Activated T-cell treated with anti-CD3 and anti-CD28 coated beads, Interleukin-2, amount 50 U/mL, for 72 hours (primary cell): Measurements from ENCODE around the gene HTR2A. TPM values are rescaled to one million over a fixed set of nuclear protein-coding genes. Genes with fewer than 3 reads are reported as not detected.
A peak's percentile ranks its signal among the peaks of the same experiment; 100 is the strongest.

Source experiments
- ATAC-seq, 2 donors: fragments of 150-1000 bp; cut with Tn5 transposase; replicated peaks in 1 of 2; 2 replicates each; pipeline ENCODE4 v1.10.0; 2021; ENCODE audit warnings: moderate library complexity in 2 of 2, mild to moderate bottlenecking in 1 of 2
- DNase-seq, 2 donors: peaks; one replicate each; pipeline ENCODE4 v3.0.0; 2021 to 2022; ENCODE audit warnings: mixed read lengths in 1 of 2
- H3K27ac Mint-ChIP-seq: one replicate; pipeline ENCODE4 v1.8.0; 2022; ENCODE audit warnings: mild to moderate bottlenecking, moderate library complexity, mixed read lengths
- H3K27me3 Mint-ChIP-seq: one replicate; pipeline ENCODE4 v1.8.0; 2022; ENCODE audit warnings: low read depth, mixed read lengths
- H3K36me3 Mint-ChIP-seq, 2 donors: one replicate each; pipeline ENCODE4 v1.8.0; 2022; ENCODE audit warnings: mixed read lengths in 2 of 2, mild to moderate bottlenecking in 1 of 2; ENCODE audit not compliant: insufficient read depth in 2 of 2
- H3K4me1 Mint-ChIP-seq: one replicate; pipeline ENCODE4 v1.8.0; 2022; ENCODE audit warnings: low read depth, mixed read lengths
- H3K4me3 Mint-ChIP-seq, 2 donors: one replicate each; pipeline ENCODE4 v1.8.0; 2022; ENCODE audit warnings: mild to moderate bottlenecking in 2 of 2, mixed read lengths in 2 of 2, moderate library complexity in 2 of 2
- H3K9me3 Mint-ChIP-seq, 2 donors: one replicate each; pipeline ENCODE4 v1.8.0; 2022; ENCODE audit warnings: mixed read lengths in 2 of 2
- total RNA-seq, 2 donors: library from RNA; stranded (reverse); gene quantifications; one replicate each; pipeline ENCODE4 v1.2.3, GENCODE V29; 2022

HTR2A gene
- total RNA-seq = not detected

DNA sequence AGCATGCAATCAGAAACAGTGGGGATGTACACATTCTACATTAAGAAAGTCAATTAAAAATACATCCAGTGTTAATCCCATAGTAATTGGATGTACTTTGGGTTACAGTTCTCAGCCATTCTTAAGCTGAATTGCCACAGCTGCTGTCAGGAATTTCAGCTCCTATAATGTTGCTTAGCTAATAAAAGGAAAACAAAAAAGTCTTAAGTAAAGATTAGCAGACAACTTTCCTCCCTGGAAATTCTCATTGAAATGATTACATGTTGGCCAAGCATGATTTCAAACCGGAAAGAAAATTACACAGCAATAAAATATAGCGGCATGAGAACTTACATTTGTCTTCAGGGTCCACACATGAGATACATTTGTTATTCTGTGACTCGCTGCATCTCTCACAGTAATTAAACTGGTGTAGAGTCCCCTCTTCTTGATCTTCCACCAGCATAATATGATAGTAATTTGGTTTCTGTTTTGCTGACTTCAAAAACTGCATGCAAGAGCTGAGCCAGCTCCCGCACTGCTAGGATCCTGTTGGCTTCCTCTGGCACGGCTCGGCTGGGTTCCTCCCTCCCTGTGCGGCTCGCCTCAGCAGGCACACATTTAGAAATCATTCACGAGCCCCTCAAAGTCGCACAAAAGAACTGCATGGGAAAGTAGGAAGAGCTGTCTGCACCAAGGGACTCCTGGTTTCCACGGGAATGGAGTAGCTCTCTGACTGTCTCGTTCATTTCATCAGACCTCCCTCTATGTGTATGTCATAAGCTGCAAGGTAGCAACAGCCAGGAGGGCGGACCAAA lies at the start of gene HTR2A:
Gene HTR2A (minus strand): TSS at position 713 of the 797 bp plus-strand sequence. CDS start 1,147 bp downstream, outside the sequence.
- Mint-ChIP-seq H3K27me3 (peaks cover 55% of the 10 kb centered on the region), H3K4me1 (peaks cover 14% of the 10 kb centered on the region), H3K36me3 (no peaks in the 10 kb centered on the region), H3K27ac (no peak within 1 kb of the TSS), H3K4me3 (peak within 1 kb of the TSS; percentile 25 to 55), H3K9me3 (no peaks in the 10 kb centered on the region)
- ATAC-seq (no peak), DNase-seq (no peak)

- no peak overlapping the region for H3K27ac Mint-ChIP-seq
- H3K36me3 Mint-ChIP-seq = peaks cover 0 to 2% of the 10 kb centered on the region in 2 donors
- H3K9me3 Mint-ChIP-seq = peaks cover 2% of the 10 kb centered on the region in 2 donors
- no peak overlapping the region for H3K4me3 Mint-ChIP-seq
- H3K4me1 Mint-ChIP-seq = no peaks in the 10 kb centered on the region
- peaks cover 10% of the 10 kb centered on the region for H3K27me3 Mint-ChIP-seq
- DNase-seq (no peak), ATAC-seq (no peak)
Measured at GRCh38 chr13:46936525-46936924, 39.7 kb upstream of the HTR2A start.

- ATAC-seq = no peak
- H3K4me1 Mint-ChIP-seq = no peaks in the 10 kb centered on the region
- H3K4me3 Mint-ChIP-seq = no peak overlapping the region
Measured at GRCh38 chr13:46934749-46935148, 37.9 kb upstream of the HTR2A start.

DNA sequence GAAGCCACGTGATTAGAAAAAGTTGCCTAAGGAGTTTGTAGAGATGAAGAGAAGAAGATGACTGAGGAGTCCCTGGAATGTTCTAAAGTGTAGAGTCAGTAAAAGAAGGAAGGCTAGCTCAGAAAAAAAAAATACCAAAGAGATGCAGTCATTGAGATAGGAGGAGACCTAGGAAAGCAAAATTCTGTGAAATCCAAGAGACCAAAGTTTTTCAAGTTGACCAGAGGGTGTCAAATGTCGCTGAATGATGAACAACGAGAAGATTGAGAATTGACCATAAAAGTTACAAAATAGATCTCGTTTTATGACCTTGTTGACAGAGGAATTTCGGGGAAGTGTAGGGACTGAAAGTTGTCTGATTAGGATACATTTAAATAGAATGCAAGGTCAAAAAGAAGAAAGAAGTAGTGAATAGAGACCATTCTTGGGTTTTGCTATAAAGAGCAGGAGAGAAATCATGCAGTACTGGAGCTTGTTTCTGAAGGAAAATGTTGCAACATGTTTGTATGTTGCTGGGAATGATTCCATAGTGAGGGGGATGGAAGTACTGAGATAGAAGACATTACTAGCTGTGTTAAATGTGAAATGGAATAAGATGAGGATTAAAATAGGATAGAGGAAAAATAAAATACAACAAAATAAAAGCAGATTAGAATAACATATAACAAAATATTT lies 30.2 kb upstream of the HTR2A start:
- H3K4me1 Mint-ChIP-seq = no peaks in the 10 kb centered on the region
- H3K4me3 Mint-ChIP-seq = no peak overlapping the region
- H3K9me3 Mint-ChIP-seq = peaks cover 0 to 2% of the 10 kb centered on the region in 2 donors

More at GRCh38 chr13:46934749-46935148, 37.9 kb upstream of the HTR2A start:
- H3K9me3 Mint-ChIP-seq = peaks cover 0 to 2% of the 10 kb centered on the region in 2 donors
- no peak for DNase-seq
- H3K36me3 Mint-ChIP-seq = peaks cover 0 to 2% of the 10 kb centered on the region in 2 donors
- H3K27me3 Mint-ChIP-seq = peaks cover 14% of the 10 kb centered on the region
- no peak overlapping the region for H3K27ac Mint-ChIP-seq

GRCh38 chr13:46925486-46925885 lies 28.6 kb upstream of the HTR2A start:
- ATAC-seq = no peak
- H3K9me3 Mint-ChIP-seq = peaks cover 0 to 2% of the 10 kb centered on the region in 2 donors
- DNase-seq = no peak

More for the DNA sequence above, 30.2 kb upstream of the HTR2A start:
- Mint-ChIP-seq H3K27ac (no peak overlapping the region), H3K36me3 (no peaks in the 10 kb centered on the region), H3K27me3 (peaks cover 6% of the 10 kb centered on the region)
- no peak for DNase-seq
- no peak for ATAC-seq

DNA sequence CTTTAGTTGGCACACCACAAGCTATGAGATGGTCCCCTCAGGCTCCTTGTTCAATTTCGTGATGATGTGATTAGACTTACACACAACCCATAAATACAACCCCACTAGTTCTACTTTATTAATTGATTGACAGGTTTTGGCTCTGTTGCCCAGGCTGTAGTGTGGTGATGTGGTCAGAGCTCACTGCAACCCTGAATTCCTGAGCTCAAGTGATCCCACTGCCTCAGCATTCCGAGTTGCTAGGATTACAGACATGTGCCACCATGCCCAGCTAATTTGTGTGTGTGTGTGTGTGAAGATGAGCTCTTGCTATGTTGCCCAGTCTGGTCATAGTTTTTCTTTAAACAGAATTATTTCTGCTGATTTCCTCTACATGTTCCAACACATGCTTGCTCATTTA lies 17.5 kb upstream of the HTR2A start:
- Mint-ChIP-seq H3K27me3 (peaks cover 6% of the 10 kb centered on the region), H3K27ac (no peak overlapping the region), H3K9me3 (peaks cover 0 to 2% of the 10 kb centered on the region in 2 donors), H3K36me3 (no peaks in the 10 kb centered on the region), H3K4me1 (no peaks in the 10 kb centered on the region), H3K4me3 (no peak overlapping the region)
- DNase-seq (no peak), ATAC-seq (no peak)

More at GRCh38 chr13:46925486-46925885, 28.6 kb upstream of the HTR2A start:
- Mint-ChIP-seq H3K4me1 (no peaks in the 10 kb centered on the region), H3K27ac (no peak overlapping the region), H3K4me3 (no peak overlapping the region), H3K27me3 (no peaks in the 10 kb centered on the region), H3K36me3 (no peaks in the 10 kb centered on the region)

DNA sequence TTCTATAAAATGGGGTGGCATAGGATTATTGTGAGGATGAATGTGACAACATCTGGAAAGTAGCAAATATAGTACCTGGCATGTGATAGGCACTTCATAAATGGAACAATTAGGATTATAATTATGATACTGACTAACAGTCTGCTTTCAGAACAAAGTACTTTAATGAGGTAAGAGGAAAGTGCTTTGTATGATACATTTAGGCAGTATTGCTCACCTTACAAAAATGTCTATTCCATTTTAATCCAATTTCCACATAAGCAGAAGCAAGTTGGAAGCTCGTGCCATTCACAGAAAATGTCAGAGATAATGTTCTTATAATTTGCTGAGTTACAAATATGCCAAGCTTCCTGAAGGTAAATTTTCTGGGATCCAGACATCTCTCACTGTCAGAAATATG lies 16.9 kb upstream of the HTR2A start:
- no peaks in the 10 kb centered on the region for H3K4me1 Mint-ChIP-seq
- H3K27me3 Mint-ChIP-seq = peaks cover 6% of the 10 kb centered on the region
- no peak overlapping the region for H3K4me3 Mint-ChIP-seq
- DNase-seq (no peak), ATAC-seq (no peak)
- H3K27ac Mint-ChIP-seq = no peak overlapping the region
- no peaks in the 10 kb centered on the region for H3K9me3 Mint-ChIP-seq
- no peaks in the 10 kb centered on the region for H3K36me3 Mint-ChIP-seq

GRCh38 chr13:46909042-46909441 lies 12.2 kb upstream of the HTR2A start:
- ATAC-seq (no peak), DNase-seq (no peak)
- Mint-ChIP-seq H3K27me3 (no peaks in the 10 kb centered on the region), H3K4me1 (no peaks in the 10 kb centered on the region), H3K9me3 (no peaks in the 10 kb centered on the region), H3K36me3 (no peaks in the 10 kb centered on the region), H3K27ac (no peak overlapping the region), H3K4me3 (no peak overlapping the region)

- Mint-ChIP-seq H3K27ac (no peak overlapping the region), H3K36me3 (no peaks in the 10 kb centered on the region), H3K9me3 (no peaks in the 10 kb centered on the region), H3K4me3 (no peak overlapping the region), H3K27me3 (no peaks in the 10 kb centered on the region), H3K4me1 (no peaks in the 10 kb centered on the region)
- no peak for ATAC-seq
- no peak for DNase-seq
Measured at GRCh38 chr13:46908501-46908900, 11.6 kb upstream of the HTR2A start.

DNA sequence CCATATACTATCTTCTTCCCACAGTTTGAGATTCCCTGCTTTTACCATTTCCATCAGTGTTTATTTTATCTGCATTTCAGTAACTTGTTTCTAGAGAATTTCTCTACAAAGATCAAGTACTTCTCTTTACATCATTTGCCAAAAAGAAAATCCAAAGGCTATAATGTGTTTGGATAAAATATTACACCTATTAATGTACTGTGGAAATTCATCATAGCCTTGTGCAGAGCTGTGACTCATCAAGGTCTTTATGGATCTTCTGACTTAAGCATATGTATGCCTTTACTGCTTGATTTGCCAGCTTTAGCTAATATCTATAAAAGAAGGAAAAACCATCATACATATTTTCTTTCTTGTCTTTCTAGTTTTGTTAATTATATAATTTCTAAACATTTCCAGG lies 9.6 kb upstream of the HTR2A start:
- H3K4me1 Mint-ChIP-seq = no peaks in the 10 kb centered on the region
- ATAC-seq = no peak

DNA sequence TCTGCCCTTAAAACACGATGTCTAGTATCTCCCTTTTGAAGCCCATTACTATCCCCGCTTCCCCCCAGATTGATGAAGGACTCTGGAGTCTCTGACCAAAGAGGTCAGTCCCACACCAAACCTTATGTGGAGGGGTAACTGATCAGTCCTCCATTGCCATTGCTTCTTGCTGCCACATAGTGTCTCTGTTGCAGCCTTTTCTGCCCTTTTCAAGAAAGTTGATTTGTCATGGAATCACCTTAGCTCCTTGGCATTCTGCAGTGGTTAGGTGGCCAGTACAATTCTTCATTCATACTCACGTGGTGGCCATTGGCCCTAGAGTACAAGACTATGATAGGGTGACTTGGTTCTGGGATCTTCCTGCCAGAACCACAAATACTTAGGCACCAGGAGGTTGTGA lies 8.4 kb upstream of the HTR2A start:
- no peak for ATAC-seq
- Mint-ChIP-seq H3K36me3 (no peaks in the 10 kb centered on the region), H3K9me3 (no peaks in the 10 kb centered on the region), H3K4me1 (no peaks in the 10 kb centered on the region), H3K27me3 (peaks cover 13% of the 10 kb centered on the region), H3K27ac (no peak overlapping the region), H3K4me3 (no peak overlapping the region)
- DNase-seq = no peak

More for the DNA sequence above, 9.6 kb upstream of the HTR2A start:
- H3K27ac Mint-ChIP-seq = no peak overlapping the region
- no peak overlapping the region for H3K4me3 Mint-ChIP-seq
- H3K36me3 Mint-ChIP-seq = no peaks in the 10 kb centered on the region
- DNase-seq = no peak
- H3K27me3 Mint-ChIP-seq = peaks cover 13% of the 10 kb centered on the region
- H3K9me3 Mint-ChIP-seq = no peaks in the 10 kb centered on the region

- Mint-ChIP-seq H3K4me3 (no peak overlapping the region), H3K4me1 (no peaks in the 10 kb centered on the region), H3K27me3 (peaks cover 14% of the 10 kb centered on the region), H3K9me3 (no peaks in the 10 kb centered on the region), H3K36me3 (no peaks in the 10 kb centered on the region), H3K27ac (no peak overlapping the region)
- DNase-seq (no peak), ATAC-seq (no peak)
Measured at GRCh38 chr13:46903748-46904147, 6.9 kb upstream of the HTR2A start.

GRCh38 chr13:46901721-46902120 lies 4.9 kb upstream of the HTR2A start:
- Mint-ChIP-seq H3K27me3 (peaks cover 30% of the 10 kb centered on the region), H3K27ac (no peak overlapping the region), H3K4me3 (no peak overlapping the region), H3K36me3 (no peaks in the 10 kb centered on the region), H3K4me1 (peaks cover 3% of the 10 kb centered on the region), H3K9me3 (no peaks in the 10 kb centered on the region)
- DNase-seq (no peak), ATAC-seq (no peak)
